Measurements from ENCODE around the gene ENDOD1.
A peak's percentile ranks its signal among the peaks of the same experiment; 100 is the strongest.

ENDOD1 gene

DNA sequence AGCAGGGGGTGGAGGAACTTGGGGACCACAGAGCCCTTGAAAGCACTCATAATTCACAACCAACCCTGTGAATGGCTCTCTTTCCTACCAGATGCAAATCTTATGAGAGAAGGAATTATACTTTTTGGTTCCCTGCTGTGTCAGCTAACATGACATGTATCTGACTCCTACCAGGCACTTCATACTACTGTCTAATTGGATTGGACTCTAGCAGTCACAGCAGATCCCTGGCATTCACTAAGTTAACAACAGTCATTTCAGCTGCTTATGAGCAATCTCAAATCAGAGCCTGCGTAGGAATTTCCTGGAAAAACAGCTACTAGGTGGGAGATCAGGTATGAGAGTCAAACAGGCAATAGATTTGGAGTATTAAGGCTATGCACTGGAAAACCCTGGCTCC lies 11.1 kb upstream of the ENDOD1 start:
- no peak for DNase-seq

DNA sequence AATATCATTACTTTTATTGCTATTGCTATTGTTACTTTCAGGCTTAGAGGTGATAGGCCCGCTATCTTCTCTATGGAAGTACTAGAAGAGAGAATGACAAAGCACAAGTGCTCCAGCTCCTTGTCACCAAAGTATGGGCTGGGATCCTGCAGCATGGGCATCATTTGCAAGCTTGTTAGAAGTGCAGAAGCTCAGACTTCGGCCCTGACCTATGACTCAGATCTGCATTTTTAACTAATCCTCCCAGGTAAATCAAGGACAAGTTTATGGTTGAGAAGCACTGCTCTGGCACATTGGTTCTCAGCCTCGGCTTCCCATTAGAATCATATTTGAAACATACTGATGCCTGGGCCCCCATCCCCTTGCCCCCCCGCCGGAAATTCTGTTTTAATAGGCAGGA lies 8.6 kb upstream of the ENDOD1 start:
- DNase-seq: no peak

DNA sequence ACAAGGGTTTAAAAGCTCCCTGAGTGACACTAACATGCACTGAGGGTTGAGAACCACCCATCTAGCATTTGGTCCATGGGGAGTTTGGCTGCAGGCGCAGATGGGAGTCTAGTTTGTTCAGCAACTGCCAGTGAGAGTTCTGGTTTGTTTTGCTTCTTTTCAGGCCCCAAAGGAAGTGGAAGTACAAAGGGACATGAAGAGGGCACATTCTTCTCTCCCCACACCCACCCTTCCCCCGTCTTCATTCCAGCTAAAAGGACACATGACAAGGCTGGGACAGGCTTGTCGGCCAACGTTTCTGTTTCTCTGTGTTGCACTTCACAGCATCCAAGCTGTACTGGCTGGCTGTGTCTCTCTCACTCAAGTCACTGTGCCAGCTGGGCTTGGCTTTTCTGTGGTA lies 8.2 kb upstream of the ENDOD1 start:
- no peak for DNase-seq

DNA sequence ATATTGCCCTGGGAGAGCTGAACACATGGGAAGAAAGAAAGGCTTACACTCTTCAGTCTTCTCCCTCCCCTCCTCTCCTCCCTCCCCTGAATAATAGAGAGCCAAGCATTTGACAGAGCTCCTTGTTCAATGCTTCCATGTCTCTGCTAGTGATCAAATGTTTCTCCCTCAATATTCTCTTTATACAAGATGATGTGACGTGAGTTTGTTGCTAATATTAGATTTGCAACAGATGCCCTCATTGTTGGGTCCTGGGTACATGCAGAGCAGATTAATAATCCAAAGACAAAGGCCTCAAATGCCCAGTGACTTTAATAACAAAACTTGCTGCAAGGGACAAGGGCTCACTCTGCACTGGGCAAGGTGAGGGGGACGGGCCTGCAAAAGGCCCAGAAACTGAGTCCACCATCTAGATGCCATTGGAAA lies 7.1 kb upstream of the ENDOD1 start:
- DNase-seq: no peak

DNA sequence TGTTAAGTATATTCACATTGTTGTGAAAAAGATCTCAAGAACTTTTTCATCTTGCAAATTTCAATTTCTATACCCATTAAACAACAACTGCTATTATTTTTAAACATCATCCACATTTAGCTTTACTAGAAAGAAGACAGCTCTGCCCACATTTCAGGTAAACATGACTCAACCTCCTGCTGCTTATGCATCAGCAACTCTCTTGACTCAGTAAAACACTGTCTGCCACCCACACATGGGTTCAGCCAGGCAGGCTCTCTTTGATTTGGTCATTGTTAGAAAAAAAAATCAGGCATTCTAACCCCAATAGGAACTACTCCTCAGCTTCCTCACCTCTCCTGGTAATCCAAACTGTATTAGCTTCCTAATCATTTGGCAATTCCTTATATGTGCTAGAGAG lies 5.1 kb upstream of the ENDOD1 start:
- no peak for DNase-seq

DNA sequence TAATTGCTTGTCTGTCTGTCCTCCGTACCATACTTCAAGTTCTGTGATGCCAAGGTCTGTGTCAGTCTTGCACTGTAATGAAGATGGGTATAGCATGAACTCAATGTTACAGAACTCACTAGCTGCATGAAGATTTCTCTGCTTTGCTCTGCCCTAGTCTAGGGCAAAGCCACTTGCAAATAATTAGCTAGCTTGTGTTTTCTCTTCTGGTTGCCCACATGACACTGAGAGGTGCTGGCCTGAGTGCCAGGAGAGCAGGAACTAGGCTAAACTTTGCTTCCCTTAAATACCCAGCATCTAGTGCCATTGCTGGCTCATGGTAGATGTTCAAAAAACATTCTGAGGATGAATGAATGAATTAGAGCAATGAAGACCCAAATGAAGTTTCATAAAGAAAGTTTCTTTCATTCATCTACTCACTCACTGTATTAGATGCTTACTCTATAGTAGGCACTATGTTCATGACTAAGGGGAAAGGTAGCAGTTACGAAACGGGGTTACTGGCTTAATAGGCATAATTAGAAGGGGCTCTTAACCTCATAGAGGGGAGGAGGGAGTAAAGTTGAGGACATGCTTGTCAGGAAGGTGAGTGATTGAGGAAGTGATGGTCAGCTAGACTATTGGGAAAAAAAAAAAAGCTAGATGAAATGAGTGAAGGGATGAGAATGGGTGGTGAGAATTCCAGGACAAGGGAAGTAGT lies 4.4 kb upstream of the ENDOD1 start:
- DNase-seq: no peak

DNA sequence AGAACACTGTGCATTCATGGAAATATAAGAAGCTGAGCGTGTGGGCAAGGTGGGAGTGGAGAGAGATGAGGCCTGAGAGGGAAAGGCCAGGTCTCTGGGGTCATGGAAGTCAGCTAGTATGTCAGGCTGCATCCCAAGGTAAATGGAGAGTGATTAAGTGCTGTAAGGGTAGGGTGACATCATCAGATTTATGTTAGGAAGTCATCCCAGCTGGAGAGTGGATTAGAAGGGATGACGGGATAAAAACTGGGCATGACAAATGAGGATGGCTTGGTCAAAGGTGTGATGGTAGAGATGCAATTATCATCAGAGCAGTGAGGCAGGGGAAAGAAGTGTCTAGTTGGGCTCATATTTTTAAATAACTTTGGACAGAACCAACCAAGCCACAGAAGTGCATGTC lies 3.5 kb upstream of the ENDOD1 start:
- no peak for DNase-seq

DNA sequence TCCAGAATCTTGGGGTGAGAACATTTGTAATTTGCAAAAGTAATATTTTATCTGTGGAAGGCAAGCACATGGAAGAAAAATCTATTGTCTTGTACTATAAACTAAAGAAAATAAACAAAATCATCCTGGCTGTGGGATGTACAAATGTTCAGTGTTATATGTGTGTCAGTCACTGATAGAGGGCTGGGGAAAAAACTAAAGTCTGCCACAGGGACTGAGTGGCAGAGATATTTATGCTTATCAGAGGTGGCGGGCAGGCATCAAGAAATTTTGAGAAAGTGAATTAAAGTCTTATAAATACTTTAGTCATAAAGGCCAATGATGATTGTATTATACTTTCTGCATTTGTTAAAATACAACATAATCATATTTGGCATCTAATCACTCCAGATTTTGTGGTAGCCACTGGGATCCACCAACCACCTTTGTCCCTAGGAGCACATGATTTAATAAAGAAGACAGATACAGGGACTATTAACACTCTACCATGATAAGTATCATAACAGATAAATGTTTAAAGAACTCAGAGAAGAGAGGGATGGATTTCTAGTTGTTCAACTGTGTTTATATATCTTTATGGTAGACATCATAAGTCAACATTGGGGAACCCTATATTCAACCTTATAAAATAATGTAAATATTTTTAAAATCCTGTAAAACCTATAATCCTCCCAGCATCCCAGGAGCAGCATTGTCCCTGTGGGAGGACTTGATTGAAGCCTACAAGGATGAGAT lies 2.6 kb upstream of the ENDOD1 start:
- DNase-seq: no peak

DNA sequence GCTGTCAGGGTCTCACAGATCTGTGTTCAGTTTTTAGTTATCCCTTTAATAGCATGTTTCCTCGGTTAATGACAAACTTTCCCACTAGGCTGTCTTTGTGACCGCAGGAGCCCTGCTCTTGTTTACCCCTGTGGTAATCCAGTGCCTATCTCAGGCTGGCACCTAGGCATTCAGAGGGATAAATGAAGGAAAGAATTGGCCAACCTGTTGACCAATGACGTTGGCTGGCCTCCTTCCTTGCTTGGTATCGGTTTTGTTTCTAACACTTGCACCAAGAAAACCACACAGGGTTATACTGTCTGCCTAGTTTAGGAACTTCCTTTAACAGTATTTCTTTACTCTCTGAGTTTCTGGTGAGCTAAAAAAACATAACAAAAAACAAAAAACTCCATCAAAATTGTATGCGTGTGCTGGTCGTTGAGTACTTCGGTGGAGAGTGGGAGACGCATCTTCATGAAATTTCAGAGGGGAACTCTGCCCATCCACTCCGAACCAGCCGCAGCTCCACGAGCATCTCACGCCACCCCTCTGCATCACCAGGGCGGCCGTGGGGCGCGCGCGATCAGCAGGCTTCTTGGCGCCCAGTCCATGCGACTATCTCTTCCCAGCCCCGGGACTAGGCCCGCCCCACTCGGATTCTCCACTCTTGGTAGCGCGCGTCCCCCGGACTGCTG lies 563 bp upstream of the ENDOD1 start:
- peak; percentile 76 to 77 for DNase-seq

DNA sequence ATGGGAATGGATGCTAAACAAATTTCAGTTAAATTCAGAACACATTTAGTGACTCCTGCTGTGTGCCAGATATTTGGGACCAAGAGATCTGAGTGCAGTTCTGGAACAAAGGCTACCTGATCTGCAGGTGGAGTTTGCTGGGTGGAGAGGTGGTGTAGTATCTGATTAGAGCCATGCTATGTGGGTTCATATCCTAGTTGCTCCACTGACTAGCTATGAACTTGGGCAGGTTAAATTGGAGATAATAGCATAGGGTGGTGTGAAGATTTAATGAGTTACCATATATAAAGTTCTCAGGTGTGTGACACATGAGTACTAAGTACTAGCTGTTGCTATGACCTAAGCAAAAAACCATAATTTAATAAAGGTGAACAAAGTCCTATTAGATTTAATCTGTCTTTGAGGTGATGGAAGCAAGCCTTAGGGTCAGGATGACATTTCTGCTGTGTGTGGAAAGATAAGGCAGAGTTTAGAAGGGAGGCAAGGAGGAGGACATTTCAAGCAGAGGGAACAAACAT lies 2.1 kb downstream of the ENDOD1 start:
- no peak for DNase-seq

DNA sequence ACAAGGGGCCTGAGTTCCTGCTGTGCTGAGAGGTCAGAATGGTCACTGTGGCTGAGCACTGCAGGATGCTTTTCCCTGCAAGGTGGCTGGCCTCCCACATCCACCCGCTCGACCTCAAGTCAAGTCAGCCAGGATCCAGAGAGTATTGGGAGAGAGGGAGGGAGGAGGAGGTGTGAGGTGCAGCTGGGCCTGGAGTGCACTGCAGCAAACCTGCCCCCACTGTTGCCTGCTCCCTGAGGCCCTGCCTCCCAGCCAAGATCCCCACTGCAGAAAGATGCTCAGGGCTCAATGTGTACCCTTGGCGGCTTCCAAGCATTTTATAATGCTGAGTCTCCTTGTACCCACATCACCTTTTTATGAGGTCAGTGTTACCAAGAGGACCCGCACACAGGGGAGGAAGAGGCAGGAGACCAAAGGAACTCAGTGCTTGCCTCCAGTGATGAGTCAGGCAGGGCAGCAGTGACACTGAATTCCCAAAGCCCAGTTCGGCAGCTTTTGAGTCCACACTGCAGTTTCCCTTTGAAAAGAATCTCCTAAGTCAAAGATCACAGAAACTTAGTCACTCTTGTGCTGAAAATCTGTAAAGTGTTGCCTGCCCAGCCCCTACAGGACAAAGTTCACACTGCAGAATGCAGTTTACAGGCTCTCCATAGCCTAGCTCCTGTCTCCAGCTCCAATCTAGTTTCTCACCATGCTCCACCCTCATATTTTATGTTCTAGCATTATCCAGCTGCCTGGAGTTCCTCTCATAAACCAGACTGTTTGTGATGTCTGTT lies 3.1 kb downstream of the ENDOD1 start:
- peak; percentile 40 to 70 for DNase-seq

DNA sequence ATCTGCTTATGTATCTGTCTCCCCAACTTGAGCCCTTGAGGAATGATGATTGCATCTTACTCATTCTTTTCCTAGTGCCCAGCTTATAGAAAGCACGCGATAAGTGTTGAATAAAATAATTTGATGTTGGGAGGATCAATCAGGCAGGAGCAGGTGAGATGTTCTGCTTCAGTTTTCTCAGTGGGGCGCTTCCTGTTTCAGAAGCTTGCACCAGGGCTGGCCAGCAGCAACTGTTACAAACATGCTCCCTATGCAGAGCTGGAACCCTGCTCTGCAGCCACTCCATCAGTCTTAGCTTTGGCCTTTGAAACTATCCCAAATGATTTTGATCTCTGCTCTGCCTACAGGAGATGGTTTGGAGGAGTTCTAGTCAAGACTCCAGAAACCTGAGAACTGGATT lies 3.9 kb downstream of the ENDOD1 start:
- DNase-seq: no peak

DNA sequence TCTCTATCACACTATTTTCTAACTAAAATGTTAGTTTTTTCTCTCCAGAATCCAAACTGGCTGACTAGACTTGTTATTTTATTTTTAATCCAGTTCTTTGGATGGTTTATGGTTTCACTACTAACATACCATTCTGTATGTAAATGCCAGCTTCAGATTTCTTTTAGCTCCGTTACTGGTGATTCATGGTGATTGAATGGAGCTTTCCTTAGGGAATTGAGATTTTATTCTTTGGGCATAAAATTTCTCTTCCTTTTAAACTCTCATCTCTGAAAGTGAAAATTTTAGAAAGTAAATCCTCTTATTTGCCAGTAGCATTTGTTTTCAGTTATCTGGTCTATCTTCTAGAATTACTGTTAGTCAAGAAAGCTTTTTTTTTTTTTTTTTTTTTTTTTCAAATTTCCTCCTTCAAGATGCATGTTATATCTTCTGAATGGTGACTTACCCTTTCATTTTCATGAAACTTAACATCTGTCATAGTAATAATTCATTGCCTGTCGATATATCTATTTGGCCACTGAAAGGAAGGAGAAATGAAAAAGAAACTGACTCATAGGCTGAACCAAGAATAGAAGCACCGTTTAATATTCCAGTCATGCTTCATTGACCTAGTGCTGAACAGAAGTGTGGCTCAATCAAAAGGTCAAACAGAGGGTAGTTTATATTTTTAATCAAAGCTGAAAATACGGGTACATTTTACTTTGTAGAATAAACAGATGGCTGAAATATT lies 6.4 kb downstream of the ENDOD1 start:
- peak; percentile 22 to 39 for DNase-seq

DNA sequence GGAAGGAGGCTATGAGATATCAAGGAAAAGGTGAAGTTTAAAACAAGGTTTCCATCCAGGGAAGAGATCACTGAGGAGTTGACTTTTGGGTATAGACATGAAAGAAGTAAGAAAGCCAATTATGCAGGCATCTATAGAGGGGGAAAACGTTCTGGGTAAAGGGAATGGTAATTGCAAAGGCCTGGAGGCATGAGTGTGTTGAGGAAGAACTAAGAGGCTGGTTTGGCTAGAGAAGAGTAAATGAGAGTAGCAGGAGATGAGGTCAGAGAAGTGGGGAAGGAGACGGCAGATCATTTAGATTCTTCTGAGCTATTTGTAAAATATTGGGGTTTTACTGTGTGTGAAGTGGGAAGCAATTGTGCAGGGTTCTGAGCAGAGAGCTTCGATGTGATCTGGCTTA lies 7.6 kb downstream of the ENDOD1 start:
- no peak for DNase-seq

DNA sequence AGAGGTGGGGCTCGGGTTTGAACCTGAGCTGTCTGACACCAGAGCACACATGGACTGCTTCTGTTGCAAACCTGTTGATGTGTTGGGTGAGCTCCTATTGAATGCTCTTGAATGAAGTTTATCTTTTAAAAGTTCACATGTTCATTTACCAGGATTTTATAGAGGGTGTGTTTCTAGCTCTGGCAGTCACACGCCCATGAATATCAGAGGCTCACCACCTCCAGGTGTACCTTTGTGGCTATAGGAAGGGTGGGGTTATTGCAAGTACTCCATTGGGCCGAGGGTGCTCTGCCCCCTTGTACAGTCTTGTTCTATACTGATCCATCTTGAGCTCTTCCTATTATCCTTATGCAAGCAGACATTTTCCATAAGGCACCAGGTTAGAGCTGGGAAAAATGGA lies 9.2 kb downstream of the ENDOD1 start:
- DNase-seq: no peak

DNA sequence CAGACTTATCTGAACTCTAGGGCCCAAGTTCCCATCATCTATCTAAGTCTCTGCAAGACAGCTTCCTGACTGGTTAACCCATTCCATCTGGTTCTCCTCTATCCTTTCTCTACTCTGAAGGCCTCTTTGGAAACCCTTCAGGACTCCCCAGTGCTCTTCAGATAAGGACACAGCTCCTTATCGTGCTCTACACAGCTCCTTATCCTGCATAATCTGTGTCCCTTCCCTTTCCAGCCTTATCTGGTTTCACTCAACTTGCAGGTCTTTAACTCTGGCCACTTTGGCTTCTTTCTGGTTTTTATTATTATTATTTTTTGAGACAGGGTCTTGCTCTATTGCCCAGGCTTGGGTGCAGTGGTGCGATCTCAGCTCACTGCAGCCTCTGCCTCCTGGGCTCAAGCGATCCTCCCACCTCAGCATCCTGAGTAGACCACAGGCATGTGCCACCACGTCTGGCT lies 10.6 kb downstream of the ENDOD1 start:
- DNase-seq: no peak

DNA sequence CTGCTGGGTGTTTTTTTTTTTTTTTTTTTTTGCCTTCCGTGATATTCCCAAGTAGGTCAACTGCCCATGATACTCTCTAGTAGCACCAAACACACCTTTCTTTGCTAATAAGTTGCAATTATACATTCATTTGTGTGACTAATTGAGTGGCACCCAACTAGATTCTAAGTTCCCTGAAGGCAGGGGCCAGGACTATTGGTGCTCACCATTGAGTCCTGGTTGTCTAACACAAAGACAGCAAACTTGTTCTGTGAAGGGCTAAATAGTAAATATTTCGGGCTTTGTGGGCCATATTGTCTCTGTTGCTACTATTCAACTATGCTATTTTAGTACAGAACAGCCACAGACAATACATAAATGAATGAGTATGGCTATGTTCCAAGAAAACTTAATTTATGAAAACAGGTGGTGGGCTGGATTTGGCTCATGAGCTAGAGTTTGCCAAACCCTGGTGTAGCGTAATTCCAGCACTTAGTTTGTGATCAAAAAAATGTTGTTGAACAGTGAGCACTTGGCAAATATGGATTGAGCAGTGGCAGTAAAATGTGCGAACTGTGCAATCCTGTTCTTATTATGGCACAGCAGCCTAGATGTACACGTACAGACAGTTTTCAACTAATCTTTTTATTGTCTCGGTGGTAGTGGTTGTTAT lies 11.3 kb downstream of the ENDOD1 start:
- DNase-seq: no peak

DNA sequence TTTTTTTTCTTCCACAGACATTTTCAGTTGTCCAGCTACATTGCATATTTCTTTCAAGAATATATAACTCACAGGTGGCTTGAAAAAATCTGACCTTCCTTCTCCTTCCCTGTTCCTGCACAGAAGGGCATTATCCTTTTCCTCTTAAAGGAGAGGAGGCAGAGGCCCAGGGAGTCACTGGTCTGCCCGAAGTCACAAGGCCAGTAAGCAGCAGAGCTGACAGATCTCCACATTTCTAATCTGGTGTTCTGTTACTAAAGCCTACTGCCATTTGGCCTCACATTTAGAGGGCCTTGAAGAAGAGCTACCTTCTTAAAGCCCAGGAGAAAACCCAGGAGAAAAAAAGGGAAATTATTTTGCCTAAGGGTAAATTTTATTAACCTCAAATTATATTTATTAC lies 12.3 kb downstream of the ENDOD1 start:
- DNase-seq: no peak

DNA sequence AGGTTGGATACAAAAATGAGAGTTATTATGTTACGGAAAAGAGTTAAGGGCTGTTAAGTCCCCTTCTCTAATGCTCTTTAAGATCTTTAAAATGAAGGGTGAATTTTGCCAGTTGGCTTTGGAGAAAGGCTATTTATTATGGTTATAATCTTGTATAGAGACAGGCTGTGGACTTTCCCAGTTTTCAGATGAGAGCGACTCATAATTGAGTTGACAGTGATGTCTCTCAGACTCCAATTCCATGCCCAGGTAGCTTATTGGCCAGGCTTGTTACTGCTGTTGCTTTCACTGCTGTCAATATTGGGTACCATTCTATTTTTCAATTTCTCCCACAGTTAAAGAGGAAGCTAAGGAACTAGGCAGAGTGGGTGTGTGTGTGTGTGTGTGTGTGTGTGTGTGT lies 13.1 kb downstream of the ENDOD1 start:
- peak; percentile 28 to 50 for DNase-seq

DNA sequence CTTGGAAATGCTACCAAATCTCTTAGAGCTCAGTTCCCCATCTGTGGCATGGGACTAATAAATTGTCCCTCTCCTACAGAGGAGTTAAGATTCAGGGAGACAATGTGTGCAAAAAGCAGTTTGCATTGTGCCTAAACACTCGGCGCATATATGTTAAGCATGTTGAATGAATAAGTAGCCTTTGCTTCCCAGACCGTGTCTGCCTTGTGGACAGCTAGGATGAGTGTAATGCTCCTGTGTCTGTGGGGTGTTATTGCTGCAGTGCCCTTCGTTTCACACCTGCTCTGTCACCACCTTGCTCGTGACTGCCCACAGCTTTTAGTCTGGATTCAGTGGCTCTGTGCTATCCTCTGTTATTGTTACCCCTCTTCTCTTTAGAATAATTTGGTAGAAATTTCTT lies 14.1 kb downstream of the ENDOD1 start:
- no peak for DNase-seq

DNA sequence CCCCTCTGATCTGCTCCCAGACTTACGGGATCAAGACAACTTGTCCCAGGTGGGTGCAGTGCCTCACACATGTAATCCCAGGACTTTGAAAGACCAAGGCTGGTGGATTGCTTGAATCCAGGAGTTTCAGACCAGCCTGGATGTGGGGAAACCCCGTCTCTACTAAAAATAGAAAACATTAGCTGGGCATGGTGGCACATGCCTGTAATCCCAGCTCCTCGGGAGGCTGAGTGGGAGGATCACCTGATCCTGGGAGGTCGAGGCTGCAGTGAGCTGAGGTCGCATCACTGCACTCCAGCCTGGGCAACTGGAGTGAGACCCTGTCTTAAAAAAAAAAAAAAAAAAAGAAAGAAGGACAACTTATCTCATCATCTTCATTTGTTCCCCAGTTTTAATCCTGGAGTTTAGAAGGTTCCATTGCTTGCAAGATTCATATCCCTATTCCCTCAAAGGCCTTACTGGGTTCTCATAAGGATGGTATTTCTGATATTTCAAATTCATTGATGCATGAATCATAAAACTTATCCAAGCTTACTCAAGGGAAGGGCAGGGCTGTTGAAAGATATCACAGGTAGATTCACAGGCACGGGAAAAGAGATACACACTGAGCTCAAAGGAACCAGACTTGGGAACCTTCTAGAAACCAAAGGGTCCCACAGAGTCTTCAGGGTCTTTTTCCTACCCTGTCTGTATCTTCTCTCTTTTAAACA lies 14.6 kb downstream of the ENDOD1 start:
- no peak for DNase-seq
